Measurements from ENCODE around the gene MFGE8.
A peak's percentile ranks its signal among the peaks of the same experiment; 100 is the strongest.
"Not testable (repeated sequence)": the region's sequence is repeated elsewhere in the genome, so short reads cannot be mapped to it uniquely, and the experiment has no call there.

Gene MFGE8, protein sequence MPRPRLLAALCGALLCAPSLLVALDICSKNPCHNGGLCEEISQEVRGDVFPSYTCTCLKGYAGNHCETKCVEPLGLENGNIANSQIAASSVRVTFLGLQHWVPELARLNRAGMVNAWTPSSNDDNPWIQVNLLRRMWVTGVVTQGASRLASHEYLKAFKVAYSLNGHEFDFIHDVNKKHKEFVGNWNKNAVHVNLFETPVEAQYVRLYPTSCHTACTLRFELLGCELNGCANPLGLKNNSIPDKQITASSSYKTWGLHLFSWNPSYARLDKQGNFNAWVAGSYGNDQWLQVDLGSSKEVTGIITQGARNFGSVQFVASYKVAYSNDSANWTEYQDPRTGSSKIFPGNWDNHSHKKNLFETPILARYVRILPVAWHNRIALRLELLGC

DNA sequence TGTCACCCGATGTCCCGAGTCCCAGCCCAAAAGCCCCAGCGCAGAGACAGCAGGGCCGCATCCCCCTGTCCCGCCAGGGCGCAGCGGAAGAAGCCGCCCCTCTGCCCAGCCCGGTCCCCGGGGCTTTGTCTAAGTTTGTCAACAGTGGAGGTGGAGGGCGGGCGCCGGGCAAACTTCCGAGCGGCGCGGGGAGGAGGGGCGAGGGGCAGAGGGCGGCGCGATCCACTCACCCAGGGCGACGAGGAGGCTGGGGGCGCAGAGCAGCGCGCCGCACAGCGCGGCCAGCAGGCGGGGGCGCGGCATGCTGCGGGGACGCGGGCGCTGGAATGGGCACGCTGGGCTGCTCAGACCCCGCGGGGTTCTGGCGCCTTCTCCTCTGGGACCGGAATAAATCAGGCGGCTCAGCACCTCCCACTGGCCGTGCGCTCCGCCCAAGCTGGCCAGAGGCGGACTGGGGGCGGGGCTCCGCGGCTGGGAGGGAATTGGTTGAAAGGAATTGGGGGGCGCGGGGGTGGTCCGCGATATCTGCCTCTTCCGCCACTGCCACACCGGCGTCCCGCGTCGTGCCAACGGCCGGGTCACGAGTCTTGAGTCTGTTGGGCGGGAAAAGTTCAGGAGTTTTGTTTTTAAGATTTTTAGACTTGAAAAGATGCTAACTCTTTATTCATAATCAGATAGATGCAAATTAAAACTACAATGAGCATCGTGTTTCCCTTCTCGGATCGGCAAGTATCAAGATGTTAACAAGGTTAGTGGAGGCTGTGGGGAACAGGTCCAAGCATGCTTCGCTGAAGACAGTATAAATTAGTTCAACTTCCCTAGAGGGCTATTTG is at the start of gene MFGE8:
MFGE8 (minus strand) TSS at position 363 of the 833 bp plus-strand sequence; CDS start at position 303, 60 bp downstream.
- peak; percentile 86 for DNase-seq

DNA sequence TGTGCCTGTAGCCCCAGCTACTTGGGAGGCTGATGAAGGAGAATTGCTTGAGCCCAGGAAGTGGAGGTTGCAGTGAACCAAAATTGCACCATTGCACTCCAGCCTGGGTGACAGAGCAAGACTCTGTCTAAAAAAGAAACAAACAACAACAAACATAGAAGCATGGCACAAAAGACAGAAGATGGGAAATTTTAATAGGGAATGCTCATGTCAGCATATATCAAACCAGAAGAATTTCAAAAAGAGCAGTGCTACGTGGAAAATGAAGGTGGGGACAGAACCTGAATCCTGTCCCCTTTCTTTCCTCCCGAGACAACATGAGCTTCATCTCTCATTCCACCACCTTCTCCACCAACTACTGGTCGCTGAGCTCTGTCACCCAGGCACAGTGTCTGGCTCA is 46.3 kb upstream of the MFGE8 start:
- DNase-seq = no peak

DNA sequence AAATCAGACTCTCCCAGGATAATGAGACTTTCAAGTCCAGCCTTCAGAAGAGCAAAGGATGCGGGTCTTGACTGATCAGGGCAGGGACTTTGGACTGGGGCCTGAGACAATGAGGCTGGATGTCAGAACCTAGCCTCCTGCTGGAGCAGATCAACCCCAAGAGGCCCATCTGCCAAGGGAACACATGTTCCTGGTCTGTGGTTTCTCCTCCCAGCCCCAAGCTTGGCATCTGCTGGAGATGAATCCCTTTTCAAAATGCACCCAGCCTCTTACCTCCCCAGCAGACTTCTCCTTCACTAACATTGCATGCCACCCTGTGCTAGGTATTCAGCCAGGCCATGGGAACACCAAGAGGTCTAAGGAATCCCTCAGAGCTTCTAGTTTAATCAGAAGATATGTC is 43.7 kb upstream of the MFGE8 start:
- no peak for DNase-seq

DNA sequence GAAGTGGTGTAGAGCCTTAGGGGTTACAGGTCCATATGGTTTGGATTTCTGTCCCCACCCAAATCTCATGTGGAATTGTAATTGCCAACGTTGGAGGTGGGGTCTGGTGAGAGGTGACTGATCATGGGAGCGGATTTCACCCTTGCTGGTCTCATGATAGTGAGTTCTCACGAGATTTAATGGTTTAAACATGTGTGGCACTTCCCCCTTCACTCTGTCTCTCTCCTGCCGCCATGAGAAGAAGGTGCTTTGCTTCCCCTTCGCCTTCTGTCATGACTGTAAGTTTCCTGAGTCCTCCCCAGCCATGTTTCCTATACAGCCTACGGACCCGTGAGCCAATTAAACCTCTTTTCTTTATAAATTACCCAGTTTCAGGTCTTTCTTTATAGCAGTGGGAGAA is 43.1 kb upstream of the MFGE8 start:
- DNase-seq = no peak

DNA sequence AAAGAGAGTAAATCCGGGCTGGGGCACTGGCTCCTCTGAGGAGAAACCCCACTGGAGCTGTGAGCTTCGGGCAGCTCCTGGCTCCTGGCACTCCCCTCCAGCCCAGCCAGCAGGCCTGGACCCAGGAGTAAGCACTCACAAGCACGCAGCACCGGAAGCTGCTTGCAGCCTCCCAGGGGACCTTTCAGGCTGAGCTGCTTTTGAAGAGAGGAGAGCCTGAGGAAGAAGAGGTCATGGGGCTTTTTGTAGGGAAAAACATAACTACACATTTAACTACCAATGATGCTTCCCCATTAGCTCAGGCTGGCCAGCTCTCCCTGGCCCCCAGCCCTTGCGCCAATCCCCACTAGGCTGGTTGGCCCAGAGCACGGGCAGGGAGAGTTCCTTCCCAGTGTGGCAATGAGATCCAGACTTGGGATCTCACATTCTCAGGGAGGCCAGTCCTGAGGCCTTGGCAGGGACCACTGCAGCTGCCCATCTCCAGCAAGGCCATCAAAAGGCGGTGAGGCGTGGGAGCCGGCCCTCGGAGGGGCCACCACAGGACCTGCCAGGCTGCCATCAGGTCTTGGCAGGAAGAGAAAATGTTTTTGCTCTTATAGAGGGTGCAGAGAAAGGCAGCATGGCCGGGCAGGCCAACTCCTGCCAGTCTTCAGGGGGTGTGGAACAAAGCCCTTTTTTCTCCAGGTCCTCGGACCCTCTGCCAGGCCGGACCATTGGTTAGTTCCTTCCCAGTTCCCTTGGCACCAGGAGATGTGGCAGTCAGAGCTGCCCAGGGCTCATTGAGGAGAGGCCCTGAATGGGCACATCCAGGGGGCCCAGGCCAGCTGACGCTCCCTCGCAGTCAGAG is 41.5 kb upstream of the MFGE8 start:
- DNase-seq = peak; percentile 30

DNA sequence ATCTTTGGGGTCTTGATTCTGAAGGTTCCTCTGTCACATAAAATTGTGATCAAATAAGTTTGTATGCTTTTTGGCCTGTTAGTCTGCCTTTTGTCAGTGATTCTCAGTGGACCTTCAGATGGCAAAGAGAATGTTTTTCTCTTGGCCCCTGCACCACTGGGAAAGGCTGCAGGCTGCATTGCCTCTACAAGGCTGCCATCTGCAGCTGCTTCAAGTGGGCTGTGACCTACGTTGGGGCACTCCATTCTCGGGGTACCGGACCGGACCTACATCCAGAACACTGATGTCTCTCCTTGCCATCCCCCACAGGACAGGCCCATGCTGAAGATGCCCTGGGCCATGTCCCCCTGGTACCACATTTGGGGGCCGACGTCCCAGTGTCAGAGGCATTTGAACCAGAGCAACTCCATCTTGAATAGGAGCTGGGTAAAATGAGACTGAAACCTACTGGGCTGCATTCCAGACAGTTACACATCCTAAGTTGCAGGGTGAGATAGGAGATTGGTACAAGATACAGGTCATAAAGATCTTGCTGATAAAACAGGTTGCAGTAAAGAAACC is 37.5 kb upstream of the MFGE8 start:
- no peak for DNase-seq

DNA sequence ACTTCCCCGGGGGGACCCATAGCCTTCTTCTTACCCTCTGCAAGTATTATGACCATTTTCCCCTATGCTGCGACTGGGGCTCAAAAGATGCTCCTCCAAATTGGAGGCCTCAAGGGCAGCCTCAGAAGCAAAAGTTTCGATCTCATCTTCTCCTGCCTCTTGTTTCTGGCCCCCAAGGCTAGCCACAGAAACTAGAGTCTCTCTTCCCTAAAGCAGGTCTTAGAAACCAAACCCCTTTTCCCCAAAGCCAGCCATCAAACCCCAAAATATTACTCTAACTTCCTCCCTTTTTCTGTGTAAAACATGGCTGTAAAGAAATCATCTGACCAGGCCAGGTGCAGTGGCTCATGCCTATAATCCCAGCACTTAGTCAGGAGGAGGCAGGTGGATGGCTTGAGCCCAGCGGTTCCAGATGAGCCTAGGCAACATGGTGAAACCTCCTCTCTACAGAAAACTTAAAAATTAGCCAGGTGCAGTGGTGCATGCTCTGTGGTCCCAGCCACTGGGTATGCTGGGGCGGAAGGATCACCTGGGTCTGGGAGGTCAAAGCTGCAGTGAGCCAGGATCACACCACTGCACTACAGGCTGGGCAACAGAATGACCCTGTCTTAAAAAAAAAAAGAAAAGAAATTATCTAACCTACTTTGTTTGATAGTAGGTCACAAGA is 36.7 kb upstream of the MFGE8 start:
- no peak for DNase-seq

DNA sequence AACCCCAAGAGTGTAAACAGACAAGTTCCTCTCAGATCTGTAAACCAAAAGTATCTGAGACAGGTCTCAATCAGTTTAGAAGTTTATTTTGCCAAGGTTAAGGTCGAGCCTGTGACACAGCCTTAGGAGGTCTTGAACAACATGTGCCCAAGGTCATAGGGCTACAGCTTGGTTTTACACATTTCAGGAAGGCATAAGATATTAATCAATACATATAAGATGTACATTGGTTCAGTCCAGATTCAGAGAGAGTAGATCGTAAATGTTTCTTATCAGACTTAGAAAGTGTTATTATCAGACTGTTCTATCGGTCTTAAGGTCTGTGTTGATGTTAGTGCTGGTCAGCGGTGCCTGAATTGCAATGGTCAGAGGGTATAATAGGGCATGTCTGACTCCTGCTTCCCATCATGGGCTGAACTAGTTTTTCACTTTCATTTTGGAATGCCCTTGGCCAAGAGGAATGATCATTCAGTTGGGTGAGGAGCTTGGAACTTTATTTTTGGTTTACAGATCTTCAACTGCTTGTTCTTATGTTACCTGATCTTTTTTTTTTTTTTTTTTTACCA is 27.0 kb upstream of the MFGE8 start:
- no peak for DNase-seq

DNA sequence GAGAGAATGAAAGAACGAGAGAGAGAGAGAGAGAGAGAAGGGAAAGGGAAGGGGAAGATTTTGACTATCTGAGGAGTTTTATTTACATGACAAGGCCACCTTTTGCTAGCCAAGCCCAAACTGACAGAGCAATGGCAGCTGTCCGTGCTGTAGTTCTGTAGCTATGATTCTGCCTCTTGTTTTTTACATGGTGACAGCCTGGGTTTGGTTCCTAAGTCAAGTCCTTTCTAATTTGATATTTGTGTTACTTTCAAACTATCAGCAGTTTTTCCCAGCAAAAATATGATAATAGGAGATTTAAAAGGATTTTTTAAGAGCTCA is 26.3 kb upstream of the MFGE8 start:
- DNase-seq = no peak

DNA sequence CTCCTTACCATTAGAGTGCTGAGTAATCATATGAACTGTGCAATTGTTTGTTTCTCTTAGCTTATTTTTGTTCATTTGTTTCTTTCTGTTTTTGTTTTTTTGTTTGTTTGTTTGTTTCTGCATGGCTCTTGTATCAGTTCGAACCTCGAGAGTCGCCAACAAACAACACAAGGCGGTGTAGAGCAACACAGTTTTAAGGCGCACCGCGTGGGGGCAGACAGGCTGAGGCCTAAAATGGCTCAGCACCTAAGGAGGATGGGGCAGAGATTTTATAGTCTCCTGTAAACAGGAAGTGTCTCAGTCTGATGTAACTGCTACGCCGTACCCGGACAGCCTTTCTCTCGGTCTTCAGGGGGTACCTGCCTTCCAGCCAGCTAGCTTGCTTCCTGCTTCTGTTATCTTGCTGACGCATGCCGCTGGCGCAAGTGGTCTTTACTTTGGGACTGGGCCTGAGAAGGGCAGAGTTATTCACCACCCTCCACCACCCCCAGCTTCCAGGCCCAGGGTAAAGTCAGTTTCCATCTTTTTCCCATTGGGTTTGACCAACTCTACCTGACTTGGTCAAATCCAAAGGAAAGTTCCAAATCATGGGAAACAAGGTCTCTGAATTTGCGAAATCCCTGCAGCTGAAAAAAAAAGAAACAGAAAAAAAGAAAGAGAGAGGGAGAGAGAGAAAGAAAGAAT is 25.8 kb upstream of the MFGE8 start:
- DNase-seq = no peak

DNA sequence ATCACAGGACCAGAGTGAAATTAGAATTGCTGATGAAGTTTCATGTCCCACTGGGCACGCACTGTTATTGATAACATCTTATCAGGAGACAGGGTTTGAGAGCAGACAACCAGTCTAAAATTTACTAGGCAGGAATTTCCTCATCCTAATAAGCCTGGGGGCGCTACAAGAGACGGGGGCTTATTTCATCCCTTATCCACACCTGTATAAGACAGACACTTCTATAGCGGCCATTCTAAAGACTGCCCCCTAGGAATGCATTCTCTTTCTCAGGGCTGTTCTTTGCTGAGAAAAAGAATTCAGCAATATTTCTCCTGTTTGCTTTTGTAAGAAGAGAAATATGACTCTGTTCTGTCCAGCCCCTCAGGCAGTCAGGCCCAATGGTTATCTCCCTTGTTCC is 21.3 kb upstream of the MFGE8 start:
- not testable (repeated sequence) for DNase-seq

DNA sequence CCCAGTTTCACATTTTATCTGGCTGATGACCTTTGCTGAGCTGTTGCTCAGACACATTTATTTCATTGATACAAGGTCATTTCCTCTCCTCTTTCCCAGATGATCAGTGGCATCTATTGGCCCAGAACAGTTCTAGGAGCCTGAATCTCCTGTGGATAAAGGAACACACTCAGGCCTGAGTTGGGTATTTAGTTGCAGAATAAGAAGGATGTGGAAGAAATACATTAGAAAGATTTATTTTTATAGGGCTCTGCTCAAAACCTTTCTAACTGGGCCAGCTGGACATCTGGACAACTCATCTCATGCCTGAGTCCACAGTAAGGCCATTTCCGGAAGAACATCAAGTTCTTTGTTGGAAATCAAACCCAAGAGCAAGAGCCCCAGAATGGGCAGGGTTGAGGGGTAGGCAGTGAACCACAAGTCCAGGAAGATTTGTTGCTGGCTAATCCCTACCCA is 19.7 kb upstream of the MFGE8 start:
- no peak for DNase-seq

DNA sequence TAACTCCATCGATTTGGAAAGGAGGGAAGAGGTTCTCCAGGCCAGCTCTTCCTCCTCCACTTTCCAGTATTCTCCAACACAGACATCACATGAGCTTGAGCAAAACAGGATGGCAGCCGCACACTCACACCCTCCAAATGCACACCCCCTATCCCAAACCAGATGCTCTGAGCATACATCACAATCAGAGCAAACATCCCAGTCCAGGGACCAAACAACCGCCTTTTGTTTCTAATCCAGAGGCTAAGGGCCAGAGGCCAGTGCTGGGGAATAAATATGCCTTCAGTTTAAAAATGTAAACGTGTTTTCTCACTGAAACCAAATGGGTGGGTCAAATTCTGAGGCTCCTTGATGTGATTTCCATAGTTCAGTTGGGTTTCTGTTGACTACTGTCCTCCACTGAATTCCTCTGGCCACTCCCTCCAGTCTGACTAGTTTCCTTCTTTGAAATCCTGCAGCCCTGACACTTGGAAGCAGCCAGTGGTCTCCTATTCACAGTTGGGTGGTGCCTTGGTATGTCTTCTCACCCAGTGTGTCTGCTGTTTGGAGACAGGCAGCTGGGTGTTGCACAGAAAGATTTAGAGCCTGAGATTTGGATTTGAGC is 19.2 kb upstream of the MFGE8 start:
- DNase-seq = no peak

DNA sequence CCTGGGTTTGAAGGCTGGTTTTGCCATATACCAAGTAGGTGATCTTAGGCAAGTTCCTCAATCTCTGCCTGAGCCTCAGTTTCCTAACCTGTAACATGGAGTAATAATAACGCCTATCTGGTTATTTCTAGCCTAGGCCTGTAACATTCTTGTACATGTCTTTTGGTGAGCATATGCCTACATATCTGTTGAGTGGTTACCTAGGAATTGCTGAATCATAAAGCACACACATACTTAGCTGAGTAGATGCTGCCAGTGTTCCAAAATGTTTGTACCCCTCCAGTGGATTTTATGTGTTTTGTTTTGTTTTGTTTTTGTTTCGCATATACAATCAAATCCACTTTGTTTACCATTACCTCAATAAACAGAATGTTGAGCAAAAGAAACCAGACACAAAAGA is 17.4 kb upstream of the MFGE8 start:
- no peak for DNase-seq

DNA sequence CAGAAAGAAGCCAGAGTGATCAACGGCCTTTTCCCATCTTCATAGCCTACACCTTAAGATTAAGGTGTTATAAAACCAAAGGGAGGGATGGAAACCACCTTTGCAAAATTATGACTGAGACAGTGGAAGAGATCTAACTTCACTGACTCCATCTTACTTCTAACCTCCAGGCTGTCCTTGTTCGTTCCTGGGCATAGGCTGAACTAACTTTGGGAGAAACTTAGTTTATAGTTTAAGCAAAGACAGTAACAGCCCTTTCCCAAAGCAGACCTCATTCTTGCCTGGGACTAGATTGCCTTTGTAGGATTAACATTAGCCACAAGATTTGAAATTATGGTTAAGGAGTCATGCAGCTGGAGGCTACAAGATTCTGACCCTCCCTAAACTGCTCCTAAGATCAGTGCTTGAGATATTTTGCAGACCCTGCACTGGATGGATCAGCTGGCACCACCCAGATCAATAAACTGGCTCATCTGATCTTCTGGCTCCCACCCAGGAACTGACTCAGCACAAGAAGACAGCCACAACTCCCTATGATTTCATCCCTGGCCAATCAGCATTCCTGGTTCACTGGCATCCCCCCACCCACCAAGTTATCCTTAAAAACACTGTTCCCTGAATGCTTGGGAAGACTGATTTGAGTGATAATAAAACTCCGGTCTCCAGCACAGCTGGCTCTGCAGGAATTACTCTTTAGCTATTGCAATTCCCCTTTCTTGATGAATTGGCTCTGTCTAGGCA is 16.3 kb upstream of the MFGE8 start:
- not testable (repeated sequence) for DNase-seq

DNA sequence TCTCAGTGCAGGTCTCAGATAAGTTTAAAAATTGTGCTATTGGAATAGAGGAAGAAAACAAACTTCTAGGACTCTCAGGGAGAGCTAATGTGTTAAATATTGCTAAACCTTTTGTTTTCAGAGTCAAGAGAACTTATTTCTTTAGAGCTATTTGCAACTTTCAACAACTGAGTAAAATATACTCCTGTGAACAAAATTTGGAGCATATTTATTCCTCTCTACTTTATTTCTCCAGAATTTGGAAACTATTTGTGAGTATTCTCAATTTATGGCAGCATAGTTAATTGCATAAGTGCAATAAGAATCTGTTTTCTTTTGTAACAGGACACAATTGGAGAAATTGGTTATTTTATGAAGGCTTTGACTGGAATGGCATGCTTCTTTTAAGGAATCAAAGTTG is 15.0 kb upstream of the MFGE8 start:
- DNase-seq = not testable (repeated sequence)

DNA sequence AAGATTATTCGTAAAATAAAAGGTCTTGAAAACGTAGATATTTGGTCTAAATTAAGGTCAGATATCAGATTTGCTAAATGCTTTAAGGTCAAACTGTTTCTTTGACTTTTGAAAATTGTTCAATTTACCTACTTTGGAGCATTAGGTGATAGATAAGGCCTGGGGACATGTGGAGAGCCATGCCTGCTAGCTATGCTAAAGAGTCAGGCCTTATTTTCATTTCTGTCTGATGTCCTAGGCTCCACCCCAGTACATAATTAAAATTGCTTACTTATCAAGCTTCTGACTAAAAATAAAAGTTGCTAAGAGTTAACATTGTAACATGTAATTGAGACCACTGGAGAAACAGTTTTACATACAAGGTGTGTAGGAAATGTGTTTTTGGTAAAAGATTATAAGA is 12.5 kb upstream of the MFGE8 start:
- DNase-seq = not testable (repeated sequence)

DNA sequence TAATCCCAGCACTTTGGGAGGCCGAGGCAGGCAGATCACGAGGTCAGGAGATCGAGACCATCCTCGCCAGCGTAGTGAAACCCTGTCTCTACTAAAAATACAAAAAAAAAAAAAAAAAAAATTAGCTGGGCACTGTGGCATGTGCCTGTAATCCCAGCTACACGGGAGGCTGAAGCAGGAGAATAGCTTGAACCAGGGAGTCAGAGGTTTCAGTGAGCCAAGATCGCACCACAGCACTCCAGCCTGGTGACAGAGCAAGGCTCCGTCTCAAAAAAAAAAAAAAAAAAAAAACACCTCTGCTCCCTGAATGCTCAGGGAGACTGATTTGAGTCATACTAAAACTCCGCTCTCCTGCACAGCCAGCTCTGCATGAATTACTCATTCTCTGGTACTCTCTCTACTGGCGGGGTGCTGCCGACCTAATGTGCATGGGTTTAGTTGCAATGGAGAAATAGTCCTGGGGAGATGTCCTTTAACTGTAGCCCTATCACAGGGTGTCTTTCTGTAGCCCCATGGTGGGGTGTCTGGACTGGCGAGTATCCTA is 7.8 kb upstream of the MFGE8 start:
- DNase-seq = not testable (repeated sequence)

DNA sequence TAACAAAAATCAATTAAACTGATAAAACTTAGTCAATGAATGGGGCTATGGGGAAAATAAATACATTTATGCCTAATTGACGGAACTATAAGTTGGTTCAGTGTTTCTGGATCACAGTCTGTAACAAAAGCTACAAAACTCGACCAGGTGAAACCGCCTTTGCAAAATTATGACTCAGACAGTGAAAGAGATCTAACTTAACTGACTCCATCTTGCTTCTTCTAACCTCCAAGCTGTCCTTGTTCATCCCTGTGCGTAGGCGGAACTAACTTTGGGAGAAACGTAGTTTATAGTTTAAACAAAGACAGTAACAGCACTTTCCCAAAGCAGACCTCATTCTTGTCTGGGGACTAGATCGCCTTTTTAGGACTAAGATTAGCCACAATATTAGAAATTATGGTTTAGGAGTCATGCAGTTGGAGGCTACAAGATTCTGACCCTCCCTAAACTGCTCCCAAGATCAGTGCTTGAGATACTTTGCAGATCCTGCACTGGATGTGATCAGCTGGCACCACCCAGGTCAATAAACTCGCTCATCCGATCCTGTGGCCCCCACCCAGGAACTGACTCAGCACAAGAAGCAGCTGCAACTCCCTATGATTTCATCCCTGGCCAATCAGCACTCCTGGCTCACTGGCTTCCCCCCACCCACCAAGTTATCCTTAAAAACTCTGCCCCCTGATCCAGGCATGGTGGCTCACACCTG is 7.2 kb upstream of the MFGE8 start:
- DNase-seq = no peak
